SH-SY5Y (cell line): ENCODE results near the gene ADAMTS20.

Experiments used
- GATA2 ChIP-seq: IDR thresholded peaks from 2 replicates; pipeline ENCODE4 v1.6.1; 2011; ENCODE audit warnings: mild to moderate bottlenecking, low read depth, low read length
- GATA3 ChIP-seq: IDR thresholded peaks from 2 replicates; pipeline ENCODE4 v1.6.1; 2011; ENCODE audit warnings: low read depth, mild to moderate bottlenecking, low read length, moderate library complexity

DNA sequence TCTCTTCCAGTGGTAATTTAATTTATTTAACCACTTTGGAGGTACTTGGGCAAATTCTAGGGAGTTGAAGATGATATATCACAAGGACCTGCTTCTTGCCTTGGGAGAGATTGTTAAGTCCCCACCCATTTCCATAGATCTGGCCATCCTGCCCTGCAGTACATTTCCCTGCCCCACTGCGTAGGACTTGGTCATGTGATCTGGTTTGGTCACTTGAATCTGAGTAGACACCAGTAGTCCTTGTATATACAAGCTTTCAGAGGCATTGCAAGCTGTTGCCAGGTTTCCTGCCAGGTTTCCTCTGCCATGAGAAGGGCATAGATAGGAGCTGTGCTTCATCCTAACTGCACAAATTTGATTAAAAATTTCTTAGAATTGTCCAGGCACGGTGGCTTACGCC, 200.0 kb downstream of the ADAMTS20 start:
- no peak for TF ChIP-seq GATA2
- TF ChIP-seq GATA3 = no peak
